Type B pancreatic cell (in vitro differentiated cells): Measurements from ENCODE around the gene ZFAND2B. TPM values are rescaled to one million over a fixed set of nuclear protein-coding genes. Genes with fewer than 3 reads are reported as not detected.
A peak's percentile ranks its signal among the peaks of the same experiment; 100 is the strongest.

Source experiments
- DNase-seq: peaks from one replicate; pipeline ENCODE4 v3.0.0; 2021; ENCODE audit warnings: mixed read lengths; ENCODE audit not compliant: unreplicated experiment; ENCODE audit errors: extremely low spot score
- H3K27ac Mint-ChIP-seq: 2 replicates; pipeline ENCODE4 v1.8.0; 2021; ENCODE audit warnings: mild to moderate bottlenecking, mixed read lengths
- H3K27me3 Mint-ChIP-seq: 2 replicates; pipeline ENCODE4 v1.8.0; 2021; ENCODE audit warnings: mixed read lengths
- H3K36me3 Mint-ChIP-seq: 2 replicates; pipeline ENCODE4 v1.8.0; 2021; ENCODE audit warnings: mixed read lengths
- H3K4me1 Mint-ChIP-seq: one replicate; pipeline ENCODE4 v1.8.0; 2021; ENCODE audit warnings: mixed read lengths; ENCODE audit not compliant: unreplicated experiment
- H3K4me3 Mint-ChIP-seq: 2 replicates; pipeline ENCODE4 v1.8.0; 2021; ENCODE audit warnings: mild to moderate bottlenecking, mixed read lengths
- H3K9me3 Mint-ChIP-seq: 2 replicates; pipeline ENCODE4 v1.8.0; 2021; ENCODE audit warnings: mixed read lengths
- total RNA-seq: library from RNA; stranded (reverse); gene quantifications from 2 replicates; pipeline ENCODE4 v1.2.1, GENCODE V29; 2021; ENCODE audit warnings: low replicate concordance
- TF ChIP-seq, protein P1 (sequence below): fragments of 200-600 bp; sonication (generic); conservative IDR thresholded peaks from 2 replicates; pipeline ENCODE4 v1.5.0; 2021; ENCODE audit warnings: antibody characterized with exemption, mild to moderate bottlenecking

ZFAND2B gene
- total RNA-seq, 1 donor from 2014 or later, result 25.9 TPM

DNA sequence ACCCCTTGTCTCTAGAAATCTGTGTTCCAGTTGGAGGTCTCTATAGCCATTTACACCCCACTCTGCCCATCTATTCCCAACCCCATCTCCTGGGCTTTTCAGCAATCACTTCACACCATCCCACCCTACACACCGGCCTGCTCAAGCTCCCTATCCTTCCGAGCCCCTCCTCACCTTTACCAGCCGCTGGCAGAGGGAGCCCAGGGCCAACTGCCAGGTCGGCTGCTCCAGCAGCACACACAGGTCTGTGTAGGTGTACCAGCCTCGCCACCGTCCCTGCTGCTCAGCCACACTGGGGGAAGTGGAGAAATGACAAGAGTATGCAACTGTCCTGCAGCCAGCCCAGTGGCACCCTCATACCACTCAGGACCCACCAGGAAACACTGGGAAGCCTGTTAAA, 33.4 kb upstream of the ZFAND2B start:
- peaks cover 7% of the 10 kb centered on the region for H3K4me1 Mint-ChIP-seq
- peaks cover 10% of the 10 kb centered on the region for H3K36me3 Mint-ChIP-seq
- no peaks in the 10 kb centered on the region for H3K27me3 Mint-ChIP-seq
- TF ChIP-seq, protein P1, sequence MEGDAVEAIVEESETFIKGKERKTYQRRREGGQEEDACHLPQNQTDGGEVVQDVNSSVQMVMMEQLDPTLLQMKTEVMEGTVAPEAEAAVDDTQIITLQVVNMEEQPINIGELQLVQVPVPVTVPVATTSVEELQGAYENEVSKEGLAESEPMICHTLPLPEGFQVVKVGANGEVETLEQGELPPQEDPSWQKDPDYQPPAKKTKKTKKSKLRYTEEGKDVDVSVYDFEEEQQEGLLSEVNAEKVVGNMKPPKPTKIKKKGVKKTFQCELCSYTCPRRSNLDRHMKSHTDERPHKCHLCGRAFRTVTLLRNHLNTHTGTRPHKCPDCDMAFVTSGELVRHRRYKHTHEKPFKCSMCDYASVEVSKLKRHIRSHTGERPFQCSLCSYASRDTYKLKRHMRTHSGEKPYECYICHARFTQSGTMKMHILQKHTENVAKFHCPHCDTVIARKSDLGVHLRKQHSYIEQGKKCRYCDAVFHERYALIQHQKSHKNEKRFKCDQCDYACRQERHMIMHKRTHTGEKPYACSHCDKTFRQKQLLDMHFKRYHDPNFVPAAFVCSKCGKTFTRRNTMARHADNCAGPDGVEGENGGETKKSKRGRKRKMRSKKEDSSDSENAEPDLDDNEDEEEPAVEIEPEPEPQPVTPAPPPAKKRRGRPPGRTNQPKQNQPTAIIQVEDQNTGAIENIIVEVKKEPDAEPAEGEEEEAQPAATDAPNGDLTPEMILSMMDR, result no peak
- no peak overlapping the region for H3K27ac Mint-ChIP-seq
- H3K4me3 Mint-ChIP-seq, result no peak overlapping the region
- DNase-seq, result no peak
- no peaks in the 10 kb centered on the region for H3K9me3 Mint-ChIP-seq

GRCh38 chr2:219174146-219174545, 32.4 kb upstream of the ZFAND2B start:
- Mint-ChIP-seq H3K4me3 (peak overlapping the region; percentile 65), H3K4me1 (peaks cover 11% of the 10 kb centered on the region), H3K9me3 (no peaks in the 10 kb centered on the region), H3K27me3 (no peaks in the 10 kb centered on the region), H3K27ac (peak overlapping the region; percentile 14), H3K36me3 (peaks cover 10% of the 10 kb centered on the region)
- DNase-seq, result no peak
- TF ChIP-seq, protein P1, result no peak

DNA sequence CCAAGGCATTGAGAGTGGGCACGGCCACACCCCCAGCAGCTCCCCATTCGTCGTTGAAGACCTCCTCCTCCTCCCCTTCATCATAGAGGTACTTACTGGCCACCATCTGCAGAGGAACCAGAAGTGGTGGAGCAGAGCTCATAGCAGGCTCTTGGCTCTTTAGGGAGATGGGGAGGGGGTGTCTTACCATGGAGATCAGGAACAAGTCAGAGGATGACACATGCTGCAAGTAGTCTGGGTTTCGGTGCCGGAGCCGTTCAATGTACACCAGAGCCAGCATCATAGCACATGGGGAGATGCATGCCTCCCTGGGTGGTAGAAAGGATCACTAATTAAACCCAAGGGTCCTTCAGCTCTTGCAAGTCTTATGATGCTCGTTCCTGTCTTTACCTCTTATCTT, 31.8 kb upstream of the ZFAND2B start:
- no peaks in the 10 kb centered on the region for H3K9me3 Mint-ChIP-seq

GRCh38 chr2:219175486-219175885, 31.1 kb upstream of the ZFAND2B start:
- peaks cover 13% of the 10 kb centered on the region for H3K4me1 Mint-ChIP-seq
- TF ChIP-seq, protein P1, result no peak
- H3K27me3 Mint-ChIP-seq, result no peaks in the 10 kb centered on the region
- H3K9me3 Mint-ChIP-seq, result no peaks in the 10 kb centered on the region
- H3K4me3 Mint-ChIP-seq, result peak overlapping the region; percentile 96
- no peak for DNase-seq
- peak overlapping the region; percentile 85 for H3K27ac Mint-ChIP-seq
- H3K36me3 Mint-ChIP-seq, result peaks cover 10% of the 10 kb centered on the region

More for the DNA sequence above, 31.8 kb upstream of the ZFAND2B start:
- no peak for DNase-seq
- no peak overlapping the region for H3K4me3 Mint-ChIP-seq
- TF ChIP-seq, protein P1, result no peak
- H3K4me1 Mint-ChIP-seq, result peaks cover 13% of the 10 kb centered on the region
- peak overlapping the region; percentile 14 for H3K27ac Mint-ChIP-seq
- H3K27me3 Mint-ChIP-seq, result no peaks in the 10 kb centered on the region
- H3K36me3 Mint-ChIP-seq, result peaks cover 10% of the 10 kb centered on the region

- Mint-ChIP-seq H3K27me3 (no peaks in the 10 kb centered on the region), H3K4me1 (peaks cover 13% of the 10 kb centered on the region), H3K4me3 (peak overlapping the region; percentile 96), H3K36me3 (peaks cover 17% of the 10 kb centered on the region), H3K9me3 (no peaks in the 10 kb centered on the region), H3K27ac (peak overlapping the region; percentile 85)
- TF ChIP-seq, protein P1, result peak; percentile 34
- DNase-seq, result peak; percentile 75
Observed at GRCh38 chr2:219175928-219176817, 30.4 kb upstream of the ZFAND2B start.
